Thoracic aorta (tissue), 2 donors: ENCODE data around the gene HOXB8. TPM values are rescaled to one million over a fixed set of nuclear protein-coding genes. Genes with fewer than 3 reads are reported as not detected.

Experiments
- ATAC-seq: fragments of 150-250 bp; one replicate; pipeline ENCODE4 v1.8.0; 2017; ENCODE audit warnings: low read depth; ENCODE audit not compliant: insufficient number of reproducible peaks, low FRiP score
- DNase-seq: peaks from one replicate; pipeline ENCODE4 v3.0.0-alpha.2; 2020; ENCODE audit warnings: low spot score
- H3K27ac ChIP-seq, 2 donors: fragments of 200-600 bp; sonication (generic); 1 replicate in 1 of 2; 2 replicates in 1 of 2; pipeline ENCODE4 v1.5.1; 2016; ENCODE audit warnings: mild to moderate bottlenecking in 2 of 2, moderate library complexity in 2 of 2
- H3K27me3 ChIP-seq: fragments of 200-600 bp; sonication (generic); replicated peaks from 2 replicates; pipeline ENCODE4 v1.6.0; 2016; ENCODE audit warnings: mild to moderate bottlenecking; ENCODE audit not compliant: insufficient read depth
- H3K36me3 ChIP-seq: fragments of 200-600 bp; sonication (generic); one replicate; pipeline ENCODE4 v1.5.1; 2016
- H3K4me1 ChIP-seq, 2 donors: fragments of 200-600 bp; sonication (generic); 1 replicate in 1 of 2; 2 replicates in 1 of 2; pipeline versions ENCODE4 v1.5.1 to v1.6.0; 2016; ENCODE audit warnings: low read depth in 2 of 2, mild to moderate bottlenecking in 1 of 2; ENCODE audit not compliant: control insufficient read depth in 1 of 2
- H3K4me3 ChIP-seq: fragments of 200-600 bp; sonication (generic); 2 replicates; pipeline ENCODE4 v1.5.1; 2016; ENCODE audit warnings: mild to moderate bottlenecking
- H3K9me3 ChIP-seq: fragments of 200-600 bp; sonication (generic); 2 replicates; pipeline ENCODE4 v1.5.1; 2016
- total RNA-seq, 2 donors: library from RNA; depleted of rRNA; stranded (reverse); fragments of >200 nt; gene quantifications; one replicate each; pipeline versions ENCODE4 v1.1.0 to v1.2.3, GENCODE V29; 2016
- TF ChIP-seq, protein P1 (sequence below): fragments of 200-600 bp; sonication (generic); IDR thresholded peaks from one replicate; pipeline ENCODE4 v1.5.1; 2019; ENCODE audit warnings: antibody characterized with exemption

Gene HOXB8
- total RNA-seq, 2 donors from 2014 or later, result 1.4 TPM; not detected in 1

DNA sequence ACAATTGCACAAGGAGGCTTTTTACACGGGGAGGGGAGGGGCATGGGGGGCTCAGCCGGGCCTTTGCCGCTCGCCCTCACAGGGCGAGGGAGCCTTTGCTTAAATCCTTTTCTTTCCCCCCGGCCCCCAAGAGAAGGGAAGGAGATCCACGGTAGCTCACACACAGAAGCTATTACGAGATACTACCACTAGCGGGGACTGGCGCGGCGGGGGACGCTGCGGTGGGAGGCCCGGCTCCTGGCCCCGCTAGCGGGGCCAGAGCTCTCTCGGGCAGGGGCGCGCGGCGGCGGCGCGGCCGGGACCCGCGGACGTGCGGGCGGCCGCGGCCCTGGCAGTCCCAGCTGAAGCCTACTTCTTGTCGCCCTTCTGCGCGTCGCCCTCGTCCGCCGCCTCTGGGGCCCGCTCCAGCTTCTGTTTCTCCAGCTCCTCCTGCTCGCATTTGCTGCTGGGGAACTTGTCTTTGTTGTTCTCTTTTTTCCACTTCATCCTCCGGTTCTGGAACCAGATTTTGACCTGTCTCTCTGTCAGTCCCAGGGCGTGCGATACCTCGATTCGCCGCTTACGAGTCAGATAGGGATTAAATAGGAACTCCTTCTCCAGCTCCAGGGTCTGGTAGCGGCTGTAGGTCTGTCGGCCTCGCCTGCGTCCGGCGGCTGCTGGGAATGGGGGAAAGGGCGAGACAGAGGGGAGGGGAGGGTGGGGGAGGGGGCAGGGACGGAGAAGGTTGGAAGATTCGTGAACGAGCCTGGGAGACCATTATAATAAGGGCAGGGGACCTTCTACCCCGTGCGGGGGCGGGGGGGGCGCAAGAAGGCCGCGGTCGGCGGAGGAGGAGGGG lies 2.0 kb downstream of the HOXB8 start:
- H3K27ac ChIP-seq, result peak overlapping the region in 1 of 2 donors; percentile 25
- TF ChIP-seq, protein P1, sequence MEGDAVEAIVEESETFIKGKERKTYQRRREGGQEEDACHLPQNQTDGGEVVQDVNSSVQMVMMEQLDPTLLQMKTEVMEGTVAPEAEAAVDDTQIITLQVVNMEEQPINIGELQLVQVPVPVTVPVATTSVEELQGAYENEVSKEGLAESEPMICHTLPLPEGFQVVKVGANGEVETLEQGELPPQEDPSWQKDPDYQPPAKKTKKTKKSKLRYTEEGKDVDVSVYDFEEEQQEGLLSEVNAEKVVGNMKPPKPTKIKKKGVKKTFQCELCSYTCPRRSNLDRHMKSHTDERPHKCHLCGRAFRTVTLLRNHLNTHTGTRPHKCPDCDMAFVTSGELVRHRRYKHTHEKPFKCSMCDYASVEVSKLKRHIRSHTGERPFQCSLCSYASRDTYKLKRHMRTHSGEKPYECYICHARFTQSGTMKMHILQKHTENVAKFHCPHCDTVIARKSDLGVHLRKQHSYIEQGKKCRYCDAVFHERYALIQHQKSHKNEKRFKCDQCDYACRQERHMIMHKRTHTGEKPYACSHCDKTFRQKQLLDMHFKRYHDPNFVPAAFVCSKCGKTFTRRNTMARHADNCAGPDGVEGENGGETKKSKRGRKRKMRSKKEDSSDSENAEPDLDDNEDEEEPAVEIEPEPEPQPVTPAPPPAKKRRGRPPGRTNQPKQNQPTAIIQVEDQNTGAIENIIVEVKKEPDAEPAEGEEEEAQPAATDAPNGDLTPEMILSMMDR, result no peak
- peaks cover 19% of the 10 kb centered on the region for H3K27me3 ChIP-seq
- H3K4me1 ChIP-seq, result peaks cover 4 to 52% of the 10 kb centered on the region in 2 donors
- H3K36me3 ChIP-seq, result no peaks in the 10 kb centered on the region
- ATAC-seq, result no peak
- H3K4me3 ChIP-seq, result peak overlapping the region; percentile 81
- H3K9me3 ChIP-seq, result no peaks in the 10 kb centered on the region
- no peak for DNase-seq

DNA sequence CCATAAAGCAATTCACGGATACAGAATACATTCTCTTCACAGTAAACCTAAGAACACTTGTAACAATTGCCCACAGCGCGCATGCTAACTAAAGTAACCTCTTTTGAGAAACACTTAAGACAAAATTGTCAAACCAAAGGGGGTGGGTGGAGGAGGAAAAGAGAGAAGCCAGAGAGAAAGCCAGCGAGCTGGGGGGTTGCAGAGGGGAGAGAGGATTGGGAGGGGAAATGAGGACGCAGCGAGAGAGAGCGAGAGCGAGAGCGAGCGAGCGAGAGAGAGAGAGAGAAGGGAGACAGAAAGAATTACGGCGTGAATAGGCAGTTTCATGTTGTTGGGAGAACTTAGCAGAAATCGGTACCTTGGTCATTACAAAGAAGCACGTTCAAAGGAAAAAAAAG lies 2.6 kb downstream of the HOXB8 start:
- H3K4me3 ChIP-seq, result peak overlapping the region; percentile 81
- ATAC-seq, result no peak
- peak overlapping the region in 1 of 2 donors; percentile 8 for H3K27ac ChIP-seq

DNA sequence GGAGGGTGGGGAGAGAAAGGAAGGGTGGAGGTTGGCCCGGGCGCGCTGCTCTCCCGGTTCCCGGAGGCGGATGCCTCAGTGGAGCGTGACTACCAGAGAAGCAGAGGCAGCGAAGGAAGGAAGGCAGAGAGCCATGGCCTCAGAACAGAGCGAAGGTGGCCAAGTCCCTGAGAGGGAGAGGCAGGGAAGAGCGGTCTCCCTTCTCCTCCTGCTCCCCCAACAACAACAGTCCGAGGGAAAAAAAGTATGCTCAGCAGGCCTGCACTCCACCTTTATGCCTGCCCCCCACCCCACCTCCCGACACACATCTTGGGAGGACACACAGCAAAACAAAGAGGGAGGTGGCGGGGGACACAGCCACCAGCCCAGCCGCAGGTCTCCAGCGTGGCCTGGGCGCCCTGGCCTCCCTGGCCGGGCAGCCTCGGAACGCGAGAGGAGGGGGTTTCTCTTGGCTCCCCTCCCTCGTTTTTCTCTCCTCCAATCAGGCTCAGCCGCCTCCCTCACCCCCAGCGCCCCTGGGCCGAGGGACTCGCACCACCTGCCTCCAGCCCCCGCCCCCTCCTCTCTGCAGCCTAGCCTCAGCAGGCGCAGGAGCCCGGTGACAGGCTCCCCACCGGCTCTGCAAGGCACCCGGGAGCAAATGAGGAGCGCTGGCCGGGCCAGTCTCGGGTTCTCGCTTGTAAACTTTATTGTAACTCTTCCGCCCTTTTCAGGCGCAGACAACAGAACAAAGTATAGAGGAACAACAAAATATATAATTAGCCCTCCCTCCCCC lies 3.2 kb downstream of the HOXB8 start:
- TF ChIP-seq, protein P1, result no peak
- DNase-seq (no peak), ATAC-seq (no peak)
- H3K9me3 ChIP-seq, result no peaks in the 10 kb centered on the region
- peaks cover 19% of the 10 kb centered on the region for H3K27me3 ChIP-seq
- H3K27ac ChIP-seq, result peak overlapping the region; percentile 78 to 91
- H3K36me3 ChIP-seq, result no peaks in the 10 kb centered on the region
- H3K4me3 ChIP-seq, result peak overlapping the region; percentile 81
- peaks cover 4 to 45% of the 10 kb centered on the region in 2 donors for H3K4me1 ChIP-seq

More for the DNA sequence above, 2.6 kb downstream of the HOXB8 start:
- DNase-seq, result no peak
- H3K4me1 ChIP-seq, result peaks cover 4 to 45% of the 10 kb centered on the region in 2 donors
- H3K36me3 ChIP-seq, result no peaks in the 10 kb centered on the region
- H3K27me3 ChIP-seq, result peaks cover 19% of the 10 kb centered on the region
- TF ChIP-seq, protein P1, result no peak
- H3K9me3 ChIP-seq, result no peaks in the 10 kb centered on the region

DNA sequence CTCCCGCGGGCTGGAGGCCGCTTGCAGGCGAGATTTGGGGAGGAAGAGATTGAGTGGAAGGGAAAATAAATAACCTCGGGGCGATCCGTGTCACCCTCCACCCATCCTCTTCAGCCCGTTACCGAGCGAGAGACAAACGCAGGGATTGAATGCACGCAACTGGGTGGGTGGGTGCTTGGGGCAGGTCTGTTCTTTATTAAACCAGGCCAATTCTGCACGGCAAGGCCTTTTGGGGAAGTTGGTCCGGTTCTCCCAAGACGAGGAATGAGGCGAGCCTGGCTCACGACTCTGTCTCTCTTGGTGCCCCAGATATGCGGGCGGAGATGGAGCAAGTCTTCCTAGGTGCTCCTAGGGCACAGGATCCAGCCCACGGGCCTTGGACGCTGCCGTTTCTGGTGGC lies 3.9 kb downstream of the HOXB8 start:
- Histone ChIP-seq H3K9me3 (no peaks in the 10 kb centered on the region), H3K4me3 (peak overlapping the region; percentile 81), H3K27me3 (peaks cover 19% of the 10 kb centered on the region), H3K4me1 (peaks cover 4 to 45% of the 10 kb centered on the region in 2 donors), H3K36me3 (no peaks in the 10 kb centered on the region), H3K27ac (peak overlapping the region; percentile 78 to 91)
- ATAC-seq (peak; percentile 9), DNase-seq (no peak)
- TF ChIP-seq, protein P1, result no peak
